Retina (tissue), 1 donor: Measurements from ENCODE around the gene CDH5.
A peak's percentile ranks its signal among the peaks of the same experiment; 100 is the strongest.
"Not testable (repeated sequence)": the region's sequence is repeated elsewhere in the genome, so short reads cannot be mapped to it uniquely, and the experiment has no call there.

ENCODE experiments used
- DNase-seq: peaks from one replicate; pipeline ENCODE4 v3.0.0-alpha.2; 2016

CDH5 gene, protein sequence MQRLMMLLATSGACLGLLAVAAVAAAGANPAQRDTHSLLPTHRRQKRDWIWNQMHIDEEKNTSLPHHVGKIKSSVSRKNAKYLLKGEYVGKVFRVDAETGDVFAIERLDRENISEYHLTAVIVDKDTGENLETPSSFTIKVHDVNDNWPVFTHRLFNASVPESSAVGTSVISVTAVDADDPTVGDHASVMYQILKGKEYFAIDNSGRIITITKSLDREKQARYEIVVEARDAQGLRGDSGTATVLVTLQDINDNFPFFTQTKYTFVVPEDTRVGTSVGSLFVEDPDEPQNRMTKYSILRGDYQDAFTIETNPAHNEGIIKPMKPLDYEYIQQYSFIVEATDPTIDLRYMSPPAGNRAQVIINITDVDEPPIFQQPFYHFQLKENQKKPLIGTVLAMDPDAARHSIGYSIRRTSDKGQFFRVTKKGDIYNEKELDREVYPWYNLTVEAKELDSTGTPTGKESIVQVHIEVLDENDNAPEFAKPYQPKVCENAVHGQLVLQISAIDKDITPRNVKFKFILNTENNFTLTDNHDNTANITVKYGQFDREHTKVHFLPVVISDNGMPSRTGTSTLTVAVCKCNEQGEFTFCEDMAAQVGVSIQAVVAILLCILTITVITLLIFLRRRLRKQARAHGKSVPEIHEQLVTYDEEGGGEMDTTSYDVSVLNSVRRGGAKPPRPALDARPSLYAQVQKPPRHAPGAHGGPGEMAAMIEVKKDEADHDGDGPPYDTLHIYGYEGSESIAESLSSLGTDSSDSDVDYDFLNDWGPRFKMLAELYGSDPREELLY

GRCh38 chr16:66366433-66367299 is at the start of gene CDH5:
Gene CDH5 (plus strand): TSS chr16:66366691. CDS start chr16:66379338, 12,647 bp downstream.
- no peak for DNase-seq

- DNase-seq, result no peak
Observed at GRCh38 chr16:66318505-66318904, 48.0 kb upstream of the CDH5 start.

DNA sequence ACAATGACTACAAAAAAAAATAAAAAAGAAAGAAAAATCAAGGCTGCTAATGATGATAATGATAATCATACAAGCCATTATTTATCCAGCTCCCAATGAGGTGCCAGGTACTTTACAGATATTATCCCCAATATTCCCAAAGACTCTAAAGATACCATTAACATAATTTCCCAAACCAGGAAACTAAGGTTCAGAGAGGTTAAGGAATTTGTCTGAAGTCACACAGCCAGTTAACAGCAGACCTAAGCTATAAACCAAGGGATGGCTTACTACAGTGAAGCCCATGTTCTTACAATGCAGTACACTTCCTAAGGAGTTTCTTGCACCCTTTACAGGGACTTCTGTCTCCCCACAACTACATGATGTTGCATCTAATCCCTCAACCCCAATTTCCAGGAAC is 45.7 kb upstream of the CDH5 start:
- DNase-seq, result no peak

DNA sequence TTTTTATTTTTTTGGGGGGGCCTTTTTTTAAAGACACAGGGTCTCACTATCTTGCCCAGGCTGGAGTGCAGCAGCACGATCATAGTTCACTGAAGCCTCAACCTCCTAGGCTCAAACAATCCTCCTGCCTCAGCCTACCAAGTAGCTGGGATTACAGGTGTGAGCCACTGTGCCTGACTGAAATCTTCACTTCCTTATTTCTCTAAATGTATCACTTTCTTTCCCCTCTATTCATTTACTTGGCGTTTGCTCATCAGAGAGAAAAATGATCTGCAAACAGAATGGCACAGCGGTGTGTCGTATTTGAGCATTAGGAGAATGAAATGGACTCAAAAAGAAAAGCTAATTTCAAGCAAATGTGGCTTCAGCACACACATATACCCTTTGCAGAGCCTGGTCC is 44.3 kb upstream of the CDH5 start:
- no peak for DNase-seq

GRCh38 chr16:66324815-66325515 is 41.5 kb upstream of the CDH5 start:
- peak; percentile 65 for DNase-seq

GRCh38 chr16:66325717-66326376 is 40.6 kb upstream of the CDH5 start:
- peak; percentile 59 for DNase-seq

DNA sequence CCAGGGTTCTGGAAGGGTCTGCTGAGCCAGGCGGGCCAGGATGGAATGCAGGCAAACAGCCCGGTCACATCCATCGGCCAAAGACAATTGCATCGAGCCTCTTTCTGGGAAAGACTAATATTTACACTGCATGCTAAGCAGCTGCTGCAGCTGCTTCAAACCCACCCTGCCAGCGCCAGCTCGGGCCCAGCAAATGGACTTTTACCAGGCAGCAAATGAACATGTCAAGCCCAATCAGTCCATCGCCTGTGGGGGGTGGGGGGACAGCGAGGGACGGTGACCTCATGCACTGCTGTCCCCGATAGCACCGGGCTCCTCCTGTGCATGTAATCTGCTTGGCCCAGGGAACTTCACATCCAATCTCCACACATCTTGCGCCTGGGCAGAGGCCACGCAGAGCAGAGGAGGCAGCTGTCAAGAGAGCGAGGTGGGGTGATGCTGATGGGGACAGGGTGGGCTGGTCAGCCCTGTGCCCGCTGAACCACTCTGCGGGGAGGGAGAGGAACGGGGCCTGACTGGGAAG is 39.4 kb upstream of the CDH5 start:
- peak; percentile 90 for DNase-seq

GRCh38 chr16:66328282-66328681 is 38.2 kb upstream of the CDH5 start:
- no peak for DNase-seq

DNA sequence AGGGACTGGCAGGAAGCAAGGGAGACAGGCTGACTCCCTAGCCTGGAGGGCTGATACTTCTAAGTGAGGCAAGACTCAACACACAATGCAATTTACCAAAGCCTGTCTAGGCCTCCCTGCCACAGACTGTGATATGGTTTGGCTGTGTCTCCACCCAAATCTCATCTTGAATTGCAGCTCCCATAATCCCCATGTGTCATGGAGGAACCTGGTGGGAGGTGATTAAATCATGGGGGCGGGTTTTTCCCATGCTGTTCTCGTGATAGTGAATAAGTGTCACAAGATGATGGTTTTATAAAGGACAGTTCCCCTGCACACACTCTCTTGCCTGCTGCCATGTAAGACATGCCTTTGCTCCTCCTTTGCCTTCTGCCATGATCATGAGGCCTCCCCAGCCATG is 35.0 kb upstream of the CDH5 start:
- not testable (repeated sequence) for DNase-seq

DNA sequence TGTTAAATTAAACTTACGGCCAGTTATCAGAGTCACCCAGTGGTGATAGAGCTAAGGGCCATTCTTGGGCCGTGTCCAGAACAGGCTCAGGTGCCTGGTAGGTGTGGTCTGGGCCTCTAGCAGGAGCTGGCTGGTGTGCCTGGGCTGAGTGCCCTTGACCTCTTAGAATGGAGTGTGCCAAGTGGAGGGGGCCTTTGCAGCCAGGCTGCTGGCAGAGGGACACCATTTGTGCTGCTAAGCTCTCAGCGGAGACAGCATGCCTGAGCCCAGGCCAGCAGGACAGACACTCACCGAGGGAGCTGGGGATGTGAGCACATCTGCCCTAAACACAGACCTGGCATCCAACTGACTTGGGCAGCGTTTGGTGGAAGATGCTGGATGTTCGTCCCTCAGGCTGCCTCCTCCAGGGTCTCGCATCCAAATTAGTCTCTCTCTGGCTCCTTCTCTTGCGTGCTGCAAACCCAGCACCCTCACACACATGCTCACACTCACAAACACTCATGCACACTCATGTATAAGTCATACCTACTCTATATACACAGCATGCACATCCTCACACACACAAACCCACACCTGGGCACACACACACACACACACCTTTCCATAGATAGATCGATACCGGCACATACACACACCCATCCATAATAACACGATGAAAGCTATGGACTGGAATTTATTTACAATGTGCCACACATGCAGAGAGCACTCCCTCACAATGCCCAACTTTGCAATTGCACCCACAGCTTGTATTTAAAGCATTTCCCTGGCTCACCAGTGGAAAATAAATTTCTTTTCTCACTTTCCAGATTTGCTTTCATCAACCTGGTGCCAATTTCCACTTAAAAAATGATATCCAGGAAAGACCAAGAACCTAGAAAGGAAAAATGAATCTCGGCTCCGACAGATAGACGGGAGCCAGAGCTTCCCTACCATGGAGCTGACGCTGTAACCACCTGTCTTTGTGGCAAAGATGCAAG is 33.6 kb upstream of the CDH5 start:
- no peak for DNase-seq

- DNase-seq, result no peak
Observed at GRCh38 chr16:66334853-66335574, 31.5 kb upstream of the CDH5 start.

GRCh38 chr16:66335704-66336329 is 30.7 kb upstream of the CDH5 start:
- DNase-seq, result no peak

DNA sequence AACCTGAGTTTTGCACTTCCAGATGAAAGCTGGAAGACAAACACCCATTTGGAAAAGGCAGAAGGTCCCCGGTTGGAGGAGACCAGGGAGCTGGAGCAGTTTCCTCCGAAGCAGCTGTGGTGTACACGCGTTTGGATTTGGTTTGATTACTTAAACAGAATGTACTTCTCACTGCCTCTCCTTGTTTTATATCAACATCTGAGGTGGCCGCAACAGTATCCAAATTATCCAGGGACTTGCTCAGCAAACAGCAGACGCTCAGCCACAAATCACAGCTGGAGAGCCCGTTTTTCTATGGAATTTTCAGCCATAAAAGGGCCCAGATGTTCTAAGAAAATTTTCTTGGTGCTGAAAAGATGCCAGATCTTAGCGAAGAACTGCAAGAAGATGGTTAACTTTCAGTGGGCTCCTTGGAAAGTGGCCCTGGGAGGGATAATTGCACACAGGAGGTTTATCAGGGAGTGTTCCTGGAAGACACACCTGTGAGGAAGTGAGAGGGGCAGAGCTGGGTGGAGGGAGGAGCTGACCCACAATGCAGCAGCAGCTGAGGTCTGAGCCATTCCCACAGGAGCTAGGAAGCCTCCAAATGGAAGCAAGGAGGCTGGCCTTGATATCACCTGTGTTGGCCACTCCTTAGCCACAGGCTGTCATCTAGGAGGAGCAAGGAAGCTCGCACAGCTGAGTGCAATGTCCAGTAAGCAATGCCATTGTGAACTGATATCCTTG is 28.9 kb upstream of the CDH5 start:
- DNase-seq, result no peak

GRCh38 chr16:66342294-66342900 is 24.1 kb upstream of the CDH5 start:
- DNase-seq, result peak; percentile 63

DNA sequence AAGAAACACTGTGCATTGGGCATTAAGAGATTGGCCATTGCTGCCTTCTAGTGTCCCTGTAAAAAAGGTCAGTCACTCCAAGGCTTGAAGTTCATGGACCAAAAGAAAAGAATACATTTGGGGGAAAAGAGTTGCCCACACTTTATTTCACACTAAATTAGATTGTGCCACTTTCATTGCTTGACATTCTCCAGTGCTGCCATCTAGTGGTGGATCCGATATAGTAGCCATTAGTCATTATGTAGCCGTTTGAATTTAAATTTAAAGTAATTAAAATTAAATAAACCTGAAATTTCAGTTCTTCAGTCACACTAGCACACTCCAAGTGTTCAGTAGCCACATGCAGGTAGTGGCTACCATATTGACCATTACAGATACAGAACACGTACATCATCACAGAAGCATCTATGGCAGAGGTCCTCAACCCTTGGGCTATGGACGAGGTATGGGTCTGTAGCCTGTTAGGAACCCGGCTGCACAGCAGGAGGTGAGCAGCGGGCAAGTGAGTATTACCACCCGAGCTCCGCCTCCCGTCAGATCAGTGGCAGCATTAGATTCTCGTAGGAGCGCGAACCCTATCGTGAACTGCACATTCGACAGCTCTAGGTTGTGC is 21.9 kb upstream of the CDH5 start:
- DNase-seq, result peak; percentile 57

- DNase-seq, result no peak
Observed at GRCh38 chr16:66346221-66346620, 20.3 kb upstream of the CDH5 start.

DNA sequence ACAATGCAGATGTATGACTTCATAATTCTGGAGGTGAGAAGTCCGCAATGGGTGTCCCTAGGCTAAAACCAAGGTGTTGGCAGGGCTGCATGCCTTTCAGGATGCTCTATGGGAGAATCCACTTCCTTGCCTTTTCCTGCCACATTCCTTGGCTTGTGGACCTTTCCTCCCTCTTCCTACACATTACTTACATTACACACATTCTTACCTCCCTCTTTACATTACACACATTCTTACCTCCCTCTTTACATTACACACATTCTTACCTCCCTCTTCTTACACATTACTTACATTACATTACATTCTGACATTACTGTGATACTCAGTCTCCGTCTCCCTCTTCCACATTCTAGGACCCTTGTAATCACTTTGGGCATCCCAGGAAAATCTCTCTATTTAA is 14.2 kb upstream of the CDH5 start:
- no peak for DNase-seq

DNA sequence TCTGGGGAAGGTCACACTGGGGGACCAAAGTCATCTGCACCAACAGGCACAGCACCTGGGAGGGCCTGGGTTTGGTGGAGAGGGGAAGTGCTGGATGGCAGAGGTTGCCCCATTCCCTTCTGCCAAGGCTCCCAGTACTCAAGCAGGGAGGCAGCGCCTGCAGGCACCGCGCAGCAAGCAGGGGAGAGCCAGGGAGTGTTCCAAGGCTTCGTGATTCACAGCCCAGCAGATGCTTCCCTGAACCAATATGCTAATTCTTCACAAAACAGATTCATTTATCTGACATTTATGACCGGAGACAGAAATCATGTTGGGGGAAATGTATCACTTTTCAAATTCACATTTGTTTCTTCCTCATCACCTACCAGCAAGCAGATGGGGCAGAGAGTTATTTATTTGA is 13.4 kb upstream of the CDH5 start:
- no peak for DNase-seq
